HG03139 (cell line): Measurements from ENCODE around the gene CLK2.
"Not testable (repeated sequence)": the region's sequence is repeated elsewhere in the genome, so short reads cannot be mapped to it uniquely, and the experiment has no call there.

Experiments
- ATAC-seq: cut with Tn5 transposase; IDR thresholded peaks from one replicate; pipeline ENCODE4 v1.9.1; 2021; ENCODE audit not compliant: unreplicated experiment

The CLK2 gene

DNA sequence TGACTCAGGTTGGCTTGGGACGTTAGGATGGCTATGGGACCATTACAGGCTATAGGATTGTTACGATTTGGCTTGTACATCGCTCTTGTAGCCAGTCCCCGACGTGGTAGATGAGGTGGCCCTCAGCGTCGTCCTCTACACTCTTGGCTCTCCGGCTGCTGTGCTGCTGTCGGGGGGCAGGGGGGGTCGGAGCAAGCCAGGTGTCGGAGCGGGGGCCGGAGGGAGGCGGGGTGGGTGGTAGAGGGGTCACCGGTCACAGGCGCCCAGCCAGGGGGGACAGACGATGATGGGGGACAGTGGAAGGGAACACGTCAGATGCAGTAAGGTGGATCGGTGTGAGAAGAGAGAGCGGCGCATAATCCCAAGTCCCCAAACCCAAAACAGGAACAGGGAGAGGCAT lies 4.7 kb downstream of the CLK2 start:
- no peak for ATAC-seq

DNA sequence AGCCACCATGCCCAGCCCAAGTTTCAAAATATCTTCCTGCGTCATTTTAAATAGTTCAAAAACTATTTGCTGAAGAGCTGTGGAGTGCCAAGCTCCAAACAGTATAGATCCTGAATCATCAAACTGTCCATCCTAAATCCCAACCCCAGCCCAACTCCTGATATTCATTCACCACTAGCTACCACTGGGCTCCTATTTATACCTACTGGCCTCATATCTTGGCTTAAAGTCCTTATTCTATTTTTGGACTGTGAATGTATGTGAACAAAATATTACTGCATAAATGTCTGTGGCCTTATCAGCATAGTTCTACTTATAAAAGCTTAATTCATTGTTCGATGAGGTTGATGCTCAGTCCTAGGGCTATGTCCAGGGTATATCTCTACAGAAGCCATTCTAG lies 5.9 kb downstream of the CLK2 start:
- ATAC-seq, result no peak

DNA sequence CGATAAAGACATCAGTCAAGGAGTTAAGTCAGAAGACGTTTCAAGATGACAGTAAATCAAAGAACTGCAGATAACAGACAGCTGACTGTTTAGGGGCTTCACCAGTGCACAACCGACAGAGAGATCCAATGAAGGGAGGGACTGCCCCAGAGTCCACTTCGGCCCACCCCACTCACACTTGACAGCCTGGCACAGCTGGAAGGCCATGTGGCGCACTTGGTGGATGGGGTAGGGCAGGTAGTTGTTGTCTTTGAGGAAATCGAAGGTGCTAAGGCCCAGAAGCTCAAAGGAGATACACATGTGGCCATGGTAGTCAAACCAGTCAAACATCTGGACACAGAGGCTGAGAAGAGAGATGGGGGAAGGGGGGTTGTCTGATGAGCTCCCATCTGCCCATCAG lies 6.8 kb downstream of the CLK2 start:
- no peak for ATAC-seq

DNA sequence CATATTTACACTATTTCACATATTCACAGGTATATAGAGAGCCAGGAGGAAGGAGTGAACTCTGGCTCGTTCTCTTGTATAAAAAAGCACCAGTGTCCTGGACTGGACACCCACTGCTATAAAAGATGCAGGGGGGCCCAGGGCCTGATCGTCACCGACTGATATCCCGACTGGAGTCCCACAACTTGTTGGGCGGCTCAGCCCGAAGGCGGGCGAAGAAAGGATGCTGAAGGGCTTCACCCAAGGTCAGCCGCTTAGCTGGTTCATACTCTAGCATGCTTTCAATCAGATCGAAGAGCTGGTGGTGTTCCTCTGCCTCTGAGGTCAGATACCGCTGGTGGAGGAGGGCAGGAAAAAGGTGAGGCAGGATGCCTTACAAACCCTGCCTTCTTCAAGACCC lies 10.2 kb downstream of the CLK2 start:
- ATAC-seq, result no peak

GRCh38 chr1:155261852-155262673 lies 11.2 kb downstream of the CLK2 start, which contains the start of gene SCAMP3:
Gene SCAMP3 (minus strand): TSS chr1:155262360. CDS start chr1:155262151, 209 bp downstream.
- peak; percentile 92 for ATAC-seq

DNA sequence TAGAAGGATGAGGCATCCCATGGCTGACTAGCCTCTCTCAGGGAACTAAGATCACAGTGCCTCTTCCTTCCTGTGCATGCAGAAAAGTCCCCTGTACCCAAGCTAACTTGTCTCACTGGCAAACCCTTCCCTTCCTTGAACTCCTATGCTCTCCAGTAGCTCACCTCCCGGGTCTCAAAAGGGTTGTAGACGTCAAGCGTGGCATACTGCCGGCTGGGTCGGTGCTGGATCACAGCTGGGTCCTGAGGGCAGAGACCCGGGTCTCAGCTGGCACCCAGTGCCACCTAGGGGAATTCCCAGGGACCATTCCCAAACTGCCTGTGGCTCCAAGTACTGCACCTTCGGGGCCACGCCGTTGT lies 11.8 kb downstream of the CLK2 start:
- no peak for ATAC-seq

DNA sequence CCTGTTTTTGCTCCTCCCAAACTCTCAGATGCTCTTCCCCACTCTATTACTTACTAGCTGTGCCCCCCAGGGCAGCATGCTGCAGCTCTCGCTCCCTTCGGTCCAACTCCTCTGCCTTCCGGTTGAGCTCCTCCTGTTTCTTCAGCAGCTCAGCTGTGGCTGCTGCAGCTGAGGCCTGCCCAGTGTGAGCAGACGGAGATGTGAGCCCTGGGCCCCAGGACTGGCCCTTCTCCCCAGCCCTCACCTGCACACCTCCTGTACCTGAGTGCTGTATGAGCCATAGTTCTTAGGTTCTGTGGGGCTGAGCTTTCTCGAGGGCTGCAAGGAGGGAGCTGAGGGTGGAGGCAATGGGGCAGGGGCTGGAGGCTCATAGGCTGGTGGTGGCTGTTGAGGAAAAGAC lies 13.0 kb downstream of the CLK2 start:
- no peak for ATAC-seq

DNA sequence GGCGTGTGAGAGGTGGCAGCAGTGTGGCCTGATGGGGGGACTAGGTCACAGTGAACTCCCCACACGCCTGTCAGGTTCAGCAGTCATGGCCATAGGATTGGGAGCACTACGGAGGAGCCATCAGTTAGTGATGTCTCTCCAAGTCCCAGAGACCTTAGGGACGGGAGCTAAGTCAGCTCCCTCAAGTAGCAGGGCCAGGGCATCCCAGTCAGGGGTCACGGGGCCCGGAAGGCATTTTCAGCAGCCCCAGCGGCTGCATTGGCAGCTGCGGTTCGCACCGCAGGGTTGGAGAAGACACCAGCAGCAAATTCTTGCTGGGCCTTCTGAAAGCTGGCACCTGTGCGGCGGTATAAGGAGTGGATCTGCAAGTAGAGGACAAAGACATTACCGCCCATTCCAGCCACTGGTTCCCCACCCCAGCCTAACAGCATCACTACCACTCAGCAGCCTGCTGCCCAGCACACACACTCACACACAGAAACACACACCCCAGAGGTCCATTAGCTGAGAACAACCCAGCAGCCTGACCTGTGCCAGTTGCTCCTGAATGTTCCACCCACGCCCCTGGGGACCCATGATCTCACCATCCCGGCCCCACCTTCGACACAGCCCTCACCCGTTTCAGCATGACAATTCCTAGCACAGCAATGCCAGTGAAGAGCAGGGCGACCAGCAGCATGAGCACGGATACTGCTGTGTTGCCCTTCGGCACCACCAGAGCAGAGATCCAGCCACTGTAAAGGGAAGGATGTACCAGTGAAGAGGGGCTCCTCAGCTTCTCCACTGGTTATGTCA lies 17.0 kb downstream of the CLK2 start:
- ATAC-seq, result no peak

DNA sequence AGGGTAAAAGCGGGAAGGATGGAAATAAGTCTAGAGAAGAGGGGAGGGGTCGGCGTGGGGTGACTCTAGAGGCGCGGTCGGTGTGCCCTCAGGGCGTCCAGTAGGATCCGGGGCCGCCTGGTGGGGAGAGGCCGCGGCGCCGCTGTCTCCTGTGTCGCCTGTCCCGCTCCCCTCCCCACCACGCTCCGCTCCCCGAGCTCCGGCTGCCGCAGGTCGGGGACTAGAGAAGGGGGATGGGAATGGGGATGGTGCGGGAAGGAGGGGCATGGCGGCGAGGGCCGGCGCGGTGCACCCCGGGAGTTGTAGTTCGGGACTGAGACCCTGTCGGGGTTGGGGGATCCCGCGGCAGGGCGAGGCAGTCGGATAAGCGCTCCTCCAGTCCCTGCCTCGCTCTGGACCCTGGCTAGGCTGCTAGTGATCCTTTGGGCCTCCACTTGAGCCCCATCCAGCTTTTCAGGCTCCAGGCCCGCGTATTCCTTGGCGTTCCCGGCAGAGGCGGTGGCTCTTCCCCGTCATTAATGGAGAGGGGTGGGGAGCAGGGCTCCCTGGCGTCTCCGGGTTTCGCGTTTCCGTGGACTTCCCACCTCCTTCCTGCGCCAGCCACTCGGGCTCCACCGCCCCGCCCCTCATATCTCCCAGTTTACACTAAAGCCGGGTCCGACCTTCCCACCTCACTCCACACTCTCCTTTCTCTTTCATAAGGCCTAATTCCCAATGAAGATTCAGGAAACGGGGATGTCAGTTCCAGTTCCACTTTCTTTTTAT lies 17.9 kb downstream of the CLK2 start, which contains the start of gene ENTREP3:
Gene ENTREP3, minus strand, starts transcription at position 241 of the 765 bp plus-strand sequence. CDS start 606 bp downstream, outside the sequence.
- ATAC-seq, result no peak

DNA sequence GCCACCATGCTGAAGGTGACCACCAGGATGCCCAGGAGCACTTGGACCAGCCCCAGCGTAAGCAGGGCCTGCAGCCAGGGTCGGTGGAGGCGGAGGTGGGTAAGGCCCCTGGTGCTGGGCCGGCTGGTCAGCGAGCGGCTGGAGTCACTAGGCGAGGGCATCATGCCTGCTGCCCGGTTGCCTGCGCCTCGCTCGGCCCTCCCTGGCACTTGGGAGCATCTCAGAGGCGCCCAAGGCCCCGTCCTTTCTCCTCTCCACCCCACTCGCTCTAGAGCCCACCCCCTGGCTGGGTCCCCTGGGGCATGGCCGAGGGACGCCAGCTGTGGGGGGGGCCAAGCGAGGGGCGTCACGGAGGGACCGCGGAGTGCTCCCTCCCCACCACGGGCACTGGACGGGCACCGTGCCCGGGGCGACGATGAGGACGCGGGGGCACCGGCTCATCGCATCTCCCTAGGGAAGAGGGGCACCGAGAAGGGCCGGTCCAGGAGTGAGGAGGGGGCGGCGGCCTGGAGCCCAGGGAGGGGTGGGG lies 18.5 kb downstream of the CLK2 start:
- no peak for ATAC-seq

GRCh38 chr1:155254228-155254713 lies 19.0 kb downstream of the CLK2 start:
- no peak for ATAC-seq

GRCh38 chr1:155253797-155254196 lies 19.5 kb downstream of the CLK2 start:
- no peak for ATAC-seq

- ATAC-seq, result no peak
These were observed 20.1 kb downstream of the CLK2 start for GRCh38 chr1:155253208-155253607.

GRCh38 chr1:155251566-155251965 lies 21.7 kb downstream of the CLK2 start:
- ATAC-seq, result no peak

GRCh38 chr1:155250633-155251449 lies 22.5 kb downstream of the CLK2 start:
- peak; percentile 76 for ATAC-seq

DNA sequence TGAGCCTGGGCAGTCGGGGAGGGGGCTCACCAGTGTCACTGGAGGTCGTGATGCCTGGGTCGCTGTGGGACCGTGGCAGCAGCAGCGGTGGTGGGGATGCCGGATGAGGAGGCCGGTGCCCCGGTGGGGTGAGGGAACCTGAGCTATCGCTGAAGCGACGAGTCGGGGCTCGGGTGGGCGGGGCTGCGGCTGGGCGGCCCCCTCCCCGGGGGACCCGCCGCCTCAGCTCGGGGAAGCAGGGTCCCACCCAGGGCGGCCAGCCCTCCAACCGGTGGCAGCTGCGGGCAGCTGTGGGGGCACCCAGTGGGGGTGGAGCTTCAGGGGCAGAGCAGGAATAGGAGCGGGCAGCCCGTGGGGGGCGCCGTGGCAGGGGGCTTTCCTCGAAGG lies 23.1 kb downstream of the CLK2 start:
- ATAC-seq, result peak; percentile 8

DNA sequence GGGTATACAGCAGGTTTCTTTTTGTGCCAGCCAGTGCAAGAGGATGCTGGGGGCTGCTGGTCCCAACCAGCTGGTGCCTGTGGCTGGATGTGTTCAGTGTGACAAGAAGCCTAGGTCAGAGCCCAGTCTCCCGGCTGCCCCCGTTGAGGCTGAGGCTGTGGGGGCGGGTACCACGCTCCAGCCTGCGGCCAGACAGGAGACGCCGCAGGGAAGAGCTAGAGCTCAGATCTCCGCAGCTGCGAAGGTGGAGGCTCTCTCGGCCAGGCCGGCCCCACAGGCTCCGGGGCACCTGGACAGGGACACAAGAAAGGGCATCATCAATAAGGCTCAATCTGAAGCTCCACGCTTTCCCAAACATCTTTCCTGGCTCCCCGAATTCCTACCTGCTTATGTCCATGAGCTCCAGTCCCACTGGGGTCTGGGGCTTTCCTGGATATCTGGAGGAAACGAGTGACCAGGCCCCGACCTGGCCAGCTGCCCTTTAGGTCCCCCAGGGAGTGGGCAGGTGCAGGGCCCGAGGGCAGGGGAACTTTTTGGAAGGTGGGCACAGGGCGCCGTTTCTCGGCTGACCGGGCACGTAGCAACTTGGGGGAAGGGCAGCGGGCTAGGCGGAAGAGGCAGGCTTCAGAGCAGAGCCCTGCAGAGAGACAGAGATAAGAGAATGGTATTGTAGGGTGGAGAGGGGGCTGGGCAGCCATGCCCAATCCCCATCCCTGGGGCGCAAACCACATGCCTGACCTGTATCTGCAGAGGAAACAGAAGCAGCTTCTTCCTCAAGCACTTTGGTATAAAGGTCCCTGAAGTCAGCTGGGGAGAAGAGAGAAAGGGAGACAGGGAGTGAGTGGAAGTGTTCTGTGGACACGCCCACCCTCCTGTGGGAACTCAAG lies 25.4 kb downstream of the CLK2 start:
- no peak for ATAC-seq

GRCh38 chr1:155246796-155247195 lies 26.5 kb downstream of the CLK2 start:
- not testable (repeated sequence) for ATAC-seq

DNA sequence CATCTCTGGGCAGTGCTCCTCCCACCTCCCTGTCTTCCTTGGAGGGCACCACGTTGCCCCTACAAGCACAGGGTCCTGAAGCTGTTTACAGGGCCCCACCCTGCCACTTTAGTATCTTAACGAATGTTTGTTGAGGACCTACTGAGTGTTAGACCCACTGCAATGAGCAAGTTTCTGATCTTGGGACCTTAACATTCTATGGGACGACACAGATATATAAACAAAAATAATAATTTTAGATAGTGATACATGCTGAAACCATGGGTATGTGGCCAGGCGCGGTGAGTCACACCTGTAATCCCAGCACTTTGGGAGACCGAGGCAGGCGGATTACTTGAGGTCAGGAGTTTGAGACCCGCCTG lies 28.2 kb downstream of the CLK2 start:
- ATAC-seq, result no peak
